Measurements from ENCODE around the gene PDE4D.
"Not testable (repeated sequence)": the region's sequence is repeated elsewhere in the genome, so short reads cannot be mapped to it uniquely, and the experiment has no call there.

The PDE4D gene

GRCh38 chr5:59474324-59474723 is 419.2 kb downstream of the PDE4D start:
- TF ChIP-seq CTCF (IDR thresholded peaks at IDR 0.05; ENCODE audit: insufficient read depth, missing control alignments) = no peak
- no peak for FAIRE-seq

GRCh38 chr5:59473611-59474010 is 419.9 kb downstream of the PDE4D start:
- FAIRE-seq = no peak
- TF ChIP-seq CTCF (IDR thresholded peaks at IDR 0.05; ENCODE audit: insufficient read depth, missing control alignments) = no peak
- DNase-seq (ENCODE audit: insufficient read length, low spot score) = no peak

More at GRCh38 chr5:59474324-59474723, 419.2 kb downstream of the PDE4D start:
- no peak for DNase-seq (ENCODE audit: insufficient read length, low spot score)

- FAIRE-seq (no peak), DNase-seq (ENCODE audit: insufficient read length, low spot score) (no peak)
- no peak for TF ChIP-seq CTCF (IDR thresholded peaks at IDR 0.05; ENCODE audit: insufficient read depth, missing control alignments)
Observed at GRCh38 chr5:59471463-59471862, 422.1 kb downstream of the PDE4D start.

GRCh38 chr5:59467969-59468368 is 425.6 kb downstream of the PDE4D start:
- FAIRE-seq (no peak), DNase-seq (ENCODE audit: insufficient read length, low spot score) (no peak)
- TF ChIP-seq CTCF (IDR thresholded peaks at IDR 0.05; ENCODE audit: insufficient read depth, missing control alignments) = no peak

GRCh38 chr5:59466271-59466670 is 427.3 kb downstream of the PDE4D start:
- DNase-seq (ENCODE audit: insufficient read length, low spot score) (no peak), FAIRE-seq (no peak)
- TF ChIP-seq CTCF (IDR thresholded peaks at IDR 0.05; ENCODE audit: insufficient read depth, missing control alignments) = no peak

- DNase-seq (ENCODE audit: insufficient read length, low spot score) (no peak), FAIRE-seq (peak; percentile 11)
- no peak for TF ChIP-seq CTCF (IDR thresholded peaks at IDR 0.05; ENCODE audit: insufficient read depth, missing control alignments)
Observed at GRCh38 chr5:59464969-59465368, 428.6 kb downstream of the PDE4D start.

GRCh38 chr5:59463618-59464166 is 429.8 kb downstream of the PDE4D start:
- FAIRE-seq; DNase-seq (ENCODE audit: insufficient read length, low spot score): not testable (repeated sequence)

GRCh38 chr5:59462956-59463355 is 430.6 kb downstream of the PDE4D start:
- FAIRE-seq (no peak), DNase-seq (ENCODE audit: insufficient read length, low spot score) (no peak)
- TF ChIP-seq CTCF (IDR thresholded peaks at IDR 0.05; ENCODE audit: insufficient read depth, missing control alignments) = no peak
